ENCODE data around the gene RTP5.

GRCh38 chr2:241834527-241835210, 34.9 kb upstream of the RTP5 start:
- TF ChIP-seq EZH2 (IDR thresholded peaks at IDR 0.05; ENCODE audit: insufficient read depth, poor library complexity, severe bottlenecking) (no peak), EZH2phosphoT487 (IDR thresholded peaks at IDR 0.05; ENCODE audit: insufficient read depth, low read depth) (no peak)

Data from GM23248 (cell line).